ENCODE results near the gene SURF2.
A peak's percentile ranks its signal among the peaks of the same experiment; 100 is the strongest.

The SURF2 gene

DNA sequence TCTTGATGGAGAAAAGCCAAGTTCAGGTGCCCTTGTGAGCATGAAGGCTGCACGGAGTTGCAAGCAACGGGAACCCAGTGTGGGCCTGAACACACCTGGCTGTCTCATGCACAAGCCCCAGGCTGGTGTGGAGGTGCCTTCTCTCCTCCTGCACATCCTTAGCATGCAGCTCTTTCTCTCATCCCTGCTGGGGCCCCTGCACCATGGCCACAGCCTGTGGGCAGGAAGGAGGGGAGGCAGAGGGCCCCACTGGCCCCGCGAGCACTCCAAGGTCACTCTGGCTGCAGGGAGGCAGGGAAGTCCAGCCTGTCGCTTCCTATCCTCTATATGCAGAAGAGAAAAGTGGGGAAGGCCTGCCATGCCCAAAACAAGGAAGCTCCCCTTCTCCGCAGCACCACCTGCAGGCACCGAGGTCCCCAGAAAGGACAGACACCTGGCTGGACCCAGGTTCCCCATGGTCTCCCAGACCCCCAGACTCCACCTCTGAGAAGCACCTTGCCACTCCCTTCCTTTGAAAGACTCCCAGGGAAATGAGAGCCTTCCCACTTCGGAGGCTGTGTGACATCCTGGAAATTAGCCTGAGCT lies 38.4 kb downstream of the SURF2 start:
- TF ChIP-seq, protein P1, sequence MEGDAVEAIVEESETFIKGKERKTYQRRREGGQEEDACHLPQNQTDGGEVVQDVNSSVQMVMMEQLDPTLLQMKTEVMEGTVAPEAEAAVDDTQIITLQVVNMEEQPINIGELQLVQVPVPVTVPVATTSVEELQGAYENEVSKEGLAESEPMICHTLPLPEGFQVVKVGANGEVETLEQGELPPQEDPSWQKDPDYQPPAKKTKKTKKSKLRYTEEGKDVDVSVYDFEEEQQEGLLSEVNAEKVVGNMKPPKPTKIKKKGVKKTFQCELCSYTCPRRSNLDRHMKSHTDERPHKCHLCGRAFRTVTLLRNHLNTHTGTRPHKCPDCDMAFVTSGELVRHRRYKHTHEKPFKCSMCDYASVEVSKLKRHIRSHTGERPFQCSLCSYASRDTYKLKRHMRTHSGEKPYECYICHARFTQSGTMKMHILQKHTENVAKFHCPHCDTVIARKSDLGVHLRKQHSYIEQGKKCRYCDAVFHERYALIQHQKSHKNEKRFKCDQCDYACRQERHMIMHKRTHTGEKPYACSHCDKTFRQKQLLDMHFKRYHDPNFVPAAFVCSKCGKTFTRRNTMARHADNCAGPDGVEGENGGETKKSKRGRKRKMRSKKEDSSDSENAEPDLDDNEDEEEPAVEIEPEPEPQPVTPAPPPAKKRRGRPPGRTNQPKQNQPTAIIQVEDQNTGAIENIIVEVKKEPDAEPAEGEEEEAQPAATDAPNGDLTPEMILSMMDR (IDR thresholded peaks at IDR 0.05; ENCODE audit: extremely low read depth, insufficient read depth, missing control alignments): no peak
- in situ Hi-C loops (cut with MboI; ENCODE audit: low pct_unique_long_range_greater_than_20kb, low sequenced_read_pairs, unreplicated experiment): no loop called here
- no peak for DNase-seq (ENCODE audit: low spot score)

DNA sequence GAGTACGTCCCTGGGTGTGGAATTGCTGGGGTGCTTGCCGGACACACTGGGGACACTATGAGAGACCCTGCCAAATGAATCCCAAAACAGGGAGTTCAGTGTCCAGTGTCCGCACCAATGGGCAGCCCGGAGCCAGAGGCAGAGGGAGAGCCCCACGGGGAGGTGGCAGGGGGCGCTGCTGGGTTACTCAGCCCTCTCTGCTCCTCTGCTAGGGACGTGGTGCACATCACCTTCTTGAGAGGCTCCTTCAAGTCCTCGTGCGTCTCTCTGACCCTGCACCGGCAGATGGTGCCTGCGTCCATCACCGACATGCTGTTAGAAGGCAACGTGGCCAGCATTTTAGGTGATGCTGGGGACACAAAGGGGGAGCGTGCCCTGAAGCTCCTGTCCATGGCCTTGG lies 40.6 kb downstream of the SURF2 start:
- DNase-seq (ENCODE audit: low spot score): no peak
- in situ Hi-C loops (cut with MboI; ENCODE audit: low pct_unique_long_range_greater_than_20kb, low sequenced_read_pairs, unreplicated experiment): no loop called here
- TF ChIP-seq, protein P1 (IDR thresholded peaks at IDR 0.05; ENCODE audit: extremely low read depth, insufficient read depth, missing control alignments): peak; percentile 40

DNA sequence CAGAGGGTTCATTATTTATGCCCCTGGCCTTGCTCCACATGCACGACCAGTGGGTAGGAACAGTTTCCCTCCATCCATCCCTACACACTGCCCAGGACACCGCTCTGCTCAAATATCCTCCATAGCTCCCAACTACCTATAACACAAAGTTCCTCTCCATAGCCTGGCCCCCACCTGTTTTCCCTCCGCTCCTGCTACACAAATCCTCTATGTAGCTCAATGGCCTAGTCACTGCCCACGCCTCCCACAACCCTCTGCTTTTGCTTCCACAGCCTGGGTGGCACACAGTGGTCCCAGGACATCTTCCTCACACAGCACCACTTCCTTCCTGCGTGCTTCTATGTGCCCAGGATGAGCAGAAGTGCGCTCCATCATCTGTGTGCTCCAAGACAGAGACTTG lies 41.0 kb downstream of the SURF2 start:
- TF ChIP-seq, protein P1 (IDR thresholded peaks at IDR 0.05; ENCODE audit: extremely low read depth, insufficient read depth, missing control alignments): no peak
- no peak for DNase-seq (ENCODE audit: low spot score)

DNA sequence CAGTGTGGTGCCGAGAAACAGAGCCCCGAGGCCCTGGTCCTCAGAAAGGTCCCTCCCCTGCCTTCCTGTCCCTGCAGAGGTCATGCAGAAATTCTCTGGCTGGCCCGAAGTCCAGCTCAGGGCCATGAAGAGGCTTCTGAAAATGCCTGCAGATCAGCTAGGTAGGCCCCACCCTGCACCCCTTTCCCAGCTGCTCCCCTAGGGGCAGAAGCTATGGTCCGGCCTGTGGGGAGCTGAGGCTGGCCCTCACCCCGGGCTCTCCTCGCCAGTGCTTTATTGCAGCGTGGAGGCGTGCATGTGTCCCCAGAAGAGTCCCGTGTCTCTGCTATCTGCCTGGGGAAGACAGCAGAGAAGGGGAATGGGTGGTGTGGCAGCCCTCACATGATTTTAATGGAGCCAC lies 41.5 kb downstream of the SURF2 start:
- in situ Hi-C loops (cut with MboI; ENCODE audit: low pct_unique_long_range_greater_than_20kb, low sequenced_read_pairs, unreplicated experiment): no loop called here
- DNase-seq (ENCODE audit: low spot score): no peak
- TF ChIP-seq, protein P1 (IDR thresholded peaks at IDR 0.05; ENCODE audit: extremely low read depth, insufficient read depth, missing control alignments): no peak

More for the DNA sequence above, 41.0 kb downstream of the SURF2 start:
- in situ Hi-C loops (cut with MboI; ENCODE audit: low pct_unique_long_range_greater_than_20kb, low sequenced_read_pairs, unreplicated experiment): no loop called here

DNA sequence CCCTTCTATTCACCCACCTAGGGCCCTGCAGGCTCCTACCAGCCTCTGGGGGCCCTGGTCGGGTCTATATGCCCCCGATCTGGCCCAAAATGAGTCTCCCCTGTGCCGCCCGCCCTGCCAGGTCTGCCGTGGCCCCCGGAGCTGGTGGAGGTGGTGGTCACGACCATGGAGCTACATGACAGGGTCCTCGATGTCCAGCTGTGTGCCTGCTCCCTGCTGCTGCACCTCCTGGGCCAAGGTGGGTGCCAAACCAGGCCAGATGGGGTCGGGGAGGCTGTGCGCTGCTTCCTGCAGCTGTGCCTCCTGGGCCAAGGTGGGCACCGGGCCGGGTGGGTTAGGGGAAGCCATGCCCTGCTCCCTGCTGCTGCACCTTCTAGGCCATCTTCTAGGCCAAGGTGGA lies 43.9 kb downstream of the SURF2 start:
- TF ChIP-seq, protein P1 (IDR thresholded peaks at IDR 0.05; ENCODE audit: extremely low read depth, insufficient read depth, missing control alignments): no peak
- no peak for DNase-seq (ENCODE audit: low spot score)
- in situ Hi-C loops (cut with MboI; ENCODE audit: low pct_unique_long_range_greater_than_20kb, low sequenced_read_pairs, unreplicated experiment): no loop called here

DNA sequence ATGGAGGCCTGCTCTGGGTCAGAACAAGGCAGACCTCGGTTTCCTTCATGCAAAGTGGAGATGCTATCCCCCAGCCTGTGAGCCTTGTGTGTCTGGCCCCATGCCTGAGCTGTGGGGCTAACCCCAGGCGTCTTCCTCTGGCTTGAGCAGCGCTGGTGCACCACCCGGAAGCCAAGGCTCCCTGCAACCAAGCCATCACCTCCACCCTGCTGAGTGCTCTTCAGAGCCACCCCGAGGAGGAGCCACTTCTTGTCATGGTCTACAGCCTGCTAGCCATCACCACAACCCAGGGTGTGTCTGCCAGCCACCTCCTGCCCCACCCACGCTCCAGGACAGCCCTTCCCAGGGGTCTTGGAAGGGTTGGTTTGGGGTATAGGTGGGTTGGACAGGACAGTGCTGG lies 45.2 kb downstream of the SURF2 start:
- in situ Hi-C loops (cut with MboI; ENCODE audit: low pct_unique_long_range_greater_than_20kb, low sequenced_read_pairs, unreplicated experiment): no loop called here
- no peak for DNase-seq (ENCODE audit: low spot score)
- TF ChIP-seq, protein P1 (IDR thresholded peaks at IDR 0.05; ENCODE audit: extremely low read depth, insufficient read depth, missing control alignments): no peak
